GM19025 (cell line): ENCODE data around the gene EPS8L1.

Experiments
- ATAC-seq: cut with Tn5 transposase; IDR thresholded peaks from one replicate; pipeline ENCODE4 v1.9.1; 2021; ENCODE audit warnings: mild to moderate bottlenecking, low read depth, moderate library complexity; ENCODE audit not compliant: unreplicated experiment

Gene EPS8L1

DNA sequence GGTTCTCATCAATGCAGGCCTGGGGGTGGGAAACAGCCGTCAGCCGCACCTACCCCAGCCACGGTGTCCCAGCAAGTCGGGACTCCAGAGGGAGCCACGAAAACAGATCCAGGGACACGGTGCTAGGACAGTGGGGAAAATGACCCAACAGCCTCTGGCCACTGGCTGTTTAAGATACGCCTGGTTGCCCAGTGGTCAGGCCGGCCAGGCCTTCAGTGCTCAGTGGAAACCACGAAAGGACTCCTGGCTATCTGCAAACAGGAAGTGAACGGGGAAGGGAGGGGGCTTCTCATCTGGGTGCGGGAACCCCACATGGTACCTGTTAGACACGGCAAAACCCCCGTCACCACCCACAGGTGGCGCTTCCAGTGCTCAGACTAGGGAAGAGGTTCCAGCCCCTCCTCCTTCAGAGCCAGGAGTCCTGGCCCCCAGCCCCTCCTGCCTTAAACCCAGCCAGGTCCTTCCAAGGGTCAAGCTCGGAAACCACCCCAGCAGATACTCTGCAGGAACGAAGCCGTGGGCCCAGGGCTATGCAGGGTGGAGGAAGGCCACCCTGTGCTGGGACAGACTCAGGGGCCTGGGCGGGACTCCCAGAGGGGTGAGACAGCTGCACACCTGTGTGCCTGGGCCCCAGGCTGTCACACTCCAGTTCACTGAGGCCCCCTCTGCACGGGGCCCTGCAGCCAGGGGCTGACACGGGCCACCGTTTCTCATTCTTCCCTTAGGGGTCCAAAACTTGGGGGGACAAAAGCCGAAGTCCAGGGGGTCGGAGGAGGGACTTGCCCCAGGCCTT is 37.3 kb downstream of the EPS8L1 start:
- ATAC-seq = no peak

DNA sequence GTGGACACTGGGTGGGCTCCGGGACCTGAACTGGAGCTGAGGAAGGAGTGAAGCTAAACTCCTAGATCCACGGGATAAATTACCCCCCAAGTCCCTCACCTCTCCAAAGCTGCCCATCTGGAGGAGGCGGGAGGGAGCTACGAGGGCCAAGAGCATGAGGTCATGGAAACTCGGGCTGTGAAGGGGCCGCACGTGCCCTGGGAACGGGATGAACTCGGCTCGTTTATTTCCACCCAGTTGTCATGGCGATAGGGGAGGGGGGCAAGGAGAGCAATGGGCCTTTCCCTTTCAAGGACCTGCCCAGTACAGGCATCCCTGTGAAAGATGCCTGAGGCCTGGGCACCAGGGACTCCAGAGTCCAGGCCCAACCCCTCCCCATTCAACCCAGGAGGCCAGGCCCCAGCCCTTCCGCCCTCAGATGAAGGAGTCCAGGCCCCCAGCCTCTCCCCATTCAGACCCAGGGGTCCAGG is 37.9 kb downstream of the EPS8L1 start:
- no peak for ATAC-seq

DNA sequence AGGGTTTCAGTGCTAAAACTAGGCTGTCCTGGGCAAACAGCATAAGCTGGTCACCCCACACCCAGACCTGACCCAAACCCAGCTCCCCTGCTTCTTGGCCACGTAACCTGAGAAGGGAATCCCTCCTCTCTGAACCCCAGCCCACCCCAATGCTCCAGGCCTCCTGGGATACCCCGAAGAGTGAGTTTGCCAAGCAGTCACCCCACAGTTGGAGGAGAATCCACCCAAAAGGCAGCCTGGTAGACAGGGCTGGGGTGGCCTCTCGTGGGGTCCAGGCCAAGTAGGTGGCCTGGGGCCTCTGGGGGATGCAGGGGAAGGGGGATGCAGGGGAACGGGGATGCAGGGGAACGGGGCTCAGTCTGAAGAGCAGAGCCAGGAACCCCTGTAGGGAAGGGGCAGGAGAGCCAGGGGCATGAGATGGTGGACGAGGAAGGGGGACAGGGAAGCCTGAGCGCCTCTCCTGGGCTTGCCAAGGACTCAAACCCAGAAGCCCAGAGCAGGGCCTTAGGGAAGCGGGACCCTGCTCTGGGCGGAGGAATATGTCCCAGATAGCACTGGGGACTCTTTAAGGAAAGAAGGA is 39.0 kb downstream of the EPS8L1 start:
- ATAC-seq = no peak

- no peak for ATAC-seq
These were observed 39.9 kb downstream of the EPS8L1 start for GRCh38 chr19:55115446-55116065.

DNA sequence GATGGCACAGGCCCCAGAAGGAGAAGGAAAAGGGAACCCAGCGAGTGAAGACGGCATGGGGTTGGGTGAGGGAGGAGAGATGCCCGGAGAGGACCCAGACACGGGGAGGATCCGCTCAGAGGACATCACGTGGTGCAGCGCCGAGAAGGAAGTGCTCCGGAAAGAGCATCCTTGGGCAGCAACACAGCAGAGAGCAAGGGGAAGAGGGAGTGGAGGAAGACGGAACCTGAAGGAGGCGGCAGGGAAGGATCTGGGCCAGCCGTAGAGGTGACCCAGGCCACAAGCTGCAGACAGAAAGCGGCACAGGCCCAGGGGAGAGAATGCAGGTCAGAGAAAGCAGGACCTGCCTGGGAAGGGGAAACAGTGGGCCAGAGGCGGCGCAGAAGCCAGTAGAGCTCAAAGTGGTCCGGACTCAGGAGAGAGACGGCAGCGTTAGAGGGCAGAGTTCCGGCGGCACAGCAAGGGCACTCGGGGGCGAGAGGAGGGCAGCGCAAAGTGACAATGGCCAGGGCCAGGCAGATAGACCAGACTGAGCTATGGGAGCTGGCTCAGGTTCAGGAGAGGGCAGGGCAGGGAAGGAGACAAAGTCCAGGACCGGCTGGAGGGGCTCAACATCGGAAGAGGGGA is 40.7 kb downstream of the EPS8L1 start:
- no peak for ATAC-seq

- ATAC-seq = peak; percentile 16
These were observed 41.4 kb downstream of the EPS8L1 start, which contains the start of gene PPP1R12C for GRCh38 chr19:55116859-55117662. Gene PPP1R12C (minus strand): TSS chr19:55117637. CDS start chr19:55117543, 94 bp downstream.

- peak; percentile 86 for ATAC-seq
These were observed 42.2 kb downstream of the EPS8L1 start for GRCh38 chr19:55117663-55118391.

- no peak for ATAC-seq
These were observed 42.8 kb downstream of the EPS8L1 start for GRCh38 chr19:55118401-55118991.

- ATAC-seq = no peak
These were observed 43.4 kb downstream of the EPS8L1 start for GRCh38 chr19:55119053-55119452.

GRCh38 chr19:55131421-55131820 is 55.8 kb downstream of the EPS8L1 start:
- ATAC-seq = no peak

DNA sequence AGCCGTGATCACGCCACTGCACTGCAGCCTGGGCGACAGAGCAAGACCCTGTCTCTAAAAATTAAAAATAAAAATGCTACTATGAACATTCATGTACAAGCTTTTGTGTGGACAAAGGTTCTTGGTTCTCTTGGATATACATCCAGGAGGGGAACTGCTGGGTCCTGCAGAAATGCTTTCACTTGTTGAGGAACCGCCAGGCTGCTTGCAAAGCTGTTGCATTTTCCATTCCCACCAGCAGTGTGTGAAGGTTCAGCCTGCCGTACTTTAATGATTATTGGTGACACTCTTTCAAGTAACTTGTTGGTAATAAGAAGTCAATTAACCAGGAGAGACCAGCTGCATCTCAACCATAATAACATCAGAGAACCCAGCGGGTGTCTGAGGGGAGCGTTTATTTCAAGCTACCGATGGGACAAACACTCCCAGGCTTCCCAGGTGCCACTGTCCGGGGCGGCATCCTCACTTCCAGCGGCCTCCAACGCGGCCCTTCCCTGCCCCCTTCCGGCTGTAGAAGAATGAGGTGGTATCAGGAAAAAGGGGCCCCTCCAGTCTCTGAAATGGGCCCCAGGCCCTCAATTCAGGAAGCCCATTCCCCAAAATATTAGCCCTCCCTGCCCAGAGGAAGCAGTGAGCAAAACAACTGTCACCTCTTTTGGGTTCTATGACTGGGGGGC is 56.9 kb downstream of the EPS8L1 start:
- no peak for ATAC-seq

GRCh38 chr19:55133639-55134444 is 58.2 kb downstream of the EPS8L1 start:
- no peak for ATAC-seq

- no peak for ATAC-seq
These were observed 59.1 kb downstream of the EPS8L1 start for GRCh38 chr19:55134736-55135135.

GRCh38 chr19:55136399-55137102 is 60.9 kb downstream of the EPS8L1 start:
- ATAC-seq = no peak
